GM06990 (cell line): ENCODE data around the gene EXOSC1.
A peak's percentile ranks its signal among the peaks of the same experiment; 100 is the strongest.
"Not testable (repeated sequence)": the region's sequence is repeated elsewhere in the genome, so short reads cannot be mapped to it uniquely, and the experiment has no call there.

Experiments
- DNase-seq: peaks from one replicate; pipeline ENCODE4 v3.0.0-alpha.2; 2011; ENCODE audit not compliant: insufficient read length; ENCODE audit errors: extremely low read depth
- H3K27me3 ChIP-seq: replicated peaks from 2 replicates; pipeline ENCODE4 v1.6.0; 2011; ENCODE audit warnings: low read length; ENCODE audit not compliant: control insufficient read depth, insufficient read depth
- H3K36me3 ChIP-seq: 2 replicates; pipeline ENCODE4 v1.5.1; 2011; ENCODE audit warnings: low read length; ENCODE audit not compliant: control insufficient read depth, insufficient read depth
- H3K4me3 ChIP-seq: replicated peaks from 2 replicates; pipeline ENCODE4 v1.5.1; 2011; ENCODE audit warnings: low read depth, mild to moderate bottlenecking, control low read depth, low read length
- CTCF ChIP-seq: IDR thresholded peaks from 2 replicates; pipeline ENCODE4 v1.5.1; 2011; ENCODE audit warnings: low read length, control low read depth, mild to moderate bottlenecking, inconsistent platforms; ENCODE audit not compliant: insufficient read depth, poor library complexity, severe bottlenecking

Gene EXOSC1

GRCh38 chr10:97407211-97407951 is 38.4 kb downstream of the EXOSC1 start:
- TF ChIP-seq CTCF: peak; percentile 69
- Histone ChIP-seq H3K4me3 (peak overlapping the region; percentile 40), H3K36me3 (no peaks in the 10 kb centered on the region), H3K27me3 (no peaks in the 10 kb centered on the region)
- peak; percentile 81 for DNase-seq

- DNase-seq, H3K4me3 ChIP-seq, H3K36me3 ChIP-seq, H3K27me3 ChIP-seq: not testable (repeated sequence)
These were observed 39.3 kb downstream of the EXOSC1 start for GRCh38 chr10:97406483-97406882.

GRCh38 chr10:97406064-97406463 is 39.7 kb downstream of the EXOSC1 start:
- Histone ChIP-seq H3K27me3 (no peaks in the 10 kb centered on the region), H3K4me3 (no peak overlapping the region), H3K36me3 (no peaks in the 10 kb centered on the region)
- DNase-seq: no peak
- no peak for TF ChIP-seq CTCF

DNA sequence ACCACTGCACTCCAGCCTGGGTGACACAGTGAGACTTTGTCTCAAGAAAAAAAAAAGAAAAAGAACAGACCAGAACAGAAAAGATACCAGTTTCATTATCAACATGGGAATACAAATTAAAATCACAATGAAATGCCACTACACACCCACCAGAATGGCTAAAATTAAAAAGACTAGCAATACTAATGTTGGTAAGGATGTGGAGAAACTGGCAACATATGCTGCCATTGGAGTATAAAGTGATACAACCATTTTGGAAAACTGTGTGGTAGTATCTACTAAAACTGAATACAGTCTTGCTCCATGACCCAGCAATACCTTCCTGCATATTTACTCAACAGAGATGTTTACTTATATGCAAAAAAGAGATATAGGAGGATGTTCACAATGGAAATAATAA is 41.8 kb downstream of the EXOSC1 start:
- Histone ChIP-seq H3K27me3 (no peaks in the 10 kb centered on the region), H3K4me3 (no peak overlapping the region), H3K36me3 (no peaks in the 10 kb centered on the region)
- TF ChIP-seq CTCF: no peak
- DNase-seq: no peak

DNA sequence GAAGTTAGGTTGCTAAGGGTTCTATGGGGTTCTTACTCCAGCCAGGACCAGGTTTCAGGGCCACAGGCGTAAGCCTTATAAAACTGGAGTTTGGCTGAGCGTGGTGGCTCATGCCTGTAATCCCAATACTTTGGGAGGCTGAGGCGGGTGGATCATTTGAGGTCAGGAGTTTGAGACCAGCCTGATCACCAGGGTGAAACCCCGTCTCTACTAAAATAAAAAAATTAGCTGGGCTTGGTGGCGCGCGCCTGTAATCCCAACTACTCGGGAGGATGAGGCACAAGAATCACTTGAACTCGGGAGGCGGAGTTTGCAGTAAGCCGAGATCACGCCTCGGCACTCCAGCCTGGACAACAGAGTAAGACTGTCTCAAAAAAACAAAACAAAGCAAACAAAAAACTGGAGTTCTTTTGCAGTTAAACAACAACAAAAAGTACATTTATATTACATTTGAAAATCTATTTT is 44.3 kb downstream of the EXOSC1 start:
- Histone ChIP-seq H3K36me3 (no peaks in the 10 kb centered on the region), H3K4me3 (peak overlapping the region; percentile 87), H3K27me3 (no peaks in the 10 kb centered on the region)
- no peak for DNase-seq
- no peak for TF ChIP-seq CTCF

DNA sequence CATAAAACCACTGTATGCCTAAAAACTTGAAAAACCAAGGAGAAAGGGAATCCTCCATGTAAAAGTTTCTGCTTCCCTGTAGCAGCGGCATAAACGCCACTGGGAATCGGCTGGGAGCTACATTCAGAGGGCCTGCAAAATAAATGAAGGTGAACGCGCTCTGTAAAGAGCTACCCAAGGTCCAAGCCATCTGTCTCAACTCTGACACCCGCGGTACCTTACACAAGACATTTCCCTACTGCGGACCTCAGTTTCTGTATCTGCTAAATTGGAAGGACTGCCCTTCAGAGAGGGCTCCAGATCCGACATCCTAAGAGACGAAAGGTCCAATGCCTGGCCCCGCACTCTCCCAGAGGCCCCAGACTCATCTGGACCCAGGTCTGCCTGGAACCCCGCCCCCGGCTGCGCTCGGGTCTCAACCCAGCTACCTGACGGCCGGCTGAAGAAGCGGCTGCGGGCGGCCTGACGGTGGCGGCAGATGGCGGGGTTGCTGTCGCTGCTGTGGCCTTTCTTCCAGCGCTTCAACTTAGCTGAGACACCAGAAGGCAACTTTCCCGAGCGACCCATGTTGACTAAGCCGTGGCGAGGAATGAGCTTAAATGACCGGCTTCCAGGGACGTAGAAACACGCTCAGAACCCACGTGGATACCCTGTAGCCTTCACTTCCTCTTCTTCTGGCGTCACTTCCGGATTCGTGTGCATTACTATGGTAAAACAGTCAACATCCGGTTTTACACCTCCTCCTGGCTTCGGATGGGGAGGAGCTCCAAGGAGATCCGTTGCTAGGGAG is 44.9 kb downstream of the EXOSC1 start, which contains the start of gene RRP12:
Gene RRP12 (minus strand): TSS at position 676 of the 790 bp plus-strand sequence. CDS start 109 bp downstream, at position 567.
- Histone ChIP-seq H3K36me3 (peaks cover 3% of the 10 kb centered on the region), H3K4me3 (peak within 1 kb of the TSS; percentile 87), H3K27me3 (no peaks in the 10 kb centered on the region)
- peak; percentile 22 for TF ChIP-seq CTCF
- DNase-seq: peak; percentile 84
